HepG2 (cell line): ENCODE measurements around the gene ESPN. TPM values are rescaled to one million over a fixed set of nuclear protein-coding genes. Genes with fewer than 3 reads are reported as not detected.

Experiments
- ATF5 ChIP-seq: sonication (generic); formaldehyde crosslinking; IDR thresholded peaks from 2 replicates; pipeline ENCODE4 v1.4.0; 2020; ENCODE audit warnings: mild to moderate bottlenecking, low read depth, missing genetic modification reagents
- ETS1 ChIP-seq: sonication (generic); formaldehyde crosslinking; IDR thresholded peaks from 2 replicates; pipeline ENCODE4 v1.4.0; 2020; ENCODE audit warnings: missing genetic modification reagents
- FIP1L1 ChIP-seq: fragments of 200-400 bp; formaldehyde crosslinking; IDR thresholded peaks from 2 replicates; pipeline ENCODE4 v1.6.1; 2018; ENCODE audit warnings: low read depth, mild to moderate bottlenecking, low read length, moderate library complexity, borderline replicate concordance; ENCODE audit not compliant: insufficient read depth
- GPBP1L1 ChIP-seq: sonication (generic); formaldehyde crosslinking; IDR thresholded peaks from 2 replicates; pipeline ENCODE4 v1.5.0; 2020; ENCODE audit warnings: mild to moderate bottlenecking, missing genetic modification reagents
- HMGA1 ChIP-seq: sonication (generic); formaldehyde crosslinking; conservative IDR thresholded peaks from 2 replicates; pipeline ENCODE4 v1.4.0; 2020; ENCODE audit warnings: missing genetic modification reagents
- MYC ChIP-seq: sonication (generic); formaldehyde crosslinking; IDR thresholded peaks from 2 replicates; pipeline ENCODE4 v1.9.0; 2021; ENCODE audit warnings: missing genetic modification reagents, borderline replicate concordance
- RCOR2 ChIP-seq: IDR thresholded peaks from 2 replicates; pipeline ENCODE4 v1.6.1; 2016; ENCODE audit warnings: missing biosample characterization, missing genetic modification reagents
- RXRB ChIP-seq: IDR thresholded peaks from 2 replicates; pipeline ENCODE4 v1.6.1; 2016; ENCODE audit warnings: borderline replicate concordance, missing genetic modification reagents, missing compliant biosample characterization
- SALL2 ChIP-seq: sonication (generic); formaldehyde crosslinking; IDR thresholded peaks from 2 replicates; pipeline ENCODE4 v1.8.1; 2023; ENCODE audit warnings: mild to moderate bottlenecking, missing genetic modification reagents, inconsistent platforms
- SOX13 ChIP-seq, 3 experiments: fragments of 450-650 bp in 1 of 3; sonication (generic) in 1 of 3; formaldehyde crosslinking in 1 of 3; IDR thresholded peaks in 2 of 3; conservative IDR thresholded peaks in 1 of 3; 2 replicates each; pipeline versions ENCODE4 v1.5.0 to v1.6.1; 2016 to 2020; ENCODE audit warnings: antibody characterized with exemption in 1 of 3, mild to moderate bottlenecking in 1 of 3, missing compliant biosample characterization in 1 of 3, missing genetic modification reagents in 1 of 3, moderate library complexity in 1 of 3
- ZBTB38 ChIP-seq: sonication (generic); formaldehyde crosslinking; IDR thresholded peaks from 2 replicates; pipeline ENCODE4 v1.5.1; 2020; ENCODE audit warnings: mild to moderate bottlenecking, missing genetic modification reagents
- ZC3H4 ChIP-seq: sonication (generic); formaldehyde crosslinking; IDR thresholded peaks from 2 replicates; pipeline ENCODE4 v1.4.0; 2020; ENCODE audit warnings: missing genetic modification reagents, borderline replicate concordance
- ZEB1 ChIP-seq: IDR thresholded peaks from 2 replicates; pipeline ENCODE4 v1.6.1; 2012; ENCODE audit warnings: mild to moderate bottlenecking, low read depth, inconsistent platforms; ENCODE audit not compliant: insufficient replicate concordance
- ZNF263 ChIP-seq: sonication (generic); formaldehyde crosslinking; IDR thresholded peaks from 2 replicates; pipeline ENCODE4 v1.4.0; 2020; ENCODE audit warnings: missing genetic modification reagents
- ZNF367 ChIP-seq: sonication (generic); formaldehyde crosslinking; IDR thresholded peaks from 2 replicates; pipeline ENCODE4 v1.4.0; 2020; ENCODE audit warnings: missing genetic modification reagents, borderline replicate concordance
- ZNF703 ChIP-seq: sonication (generic); formaldehyde crosslinking; IDR thresholded peaks from 2 replicates; pipeline ENCODE4 v1.5.1; 2020; ENCODE audit warnings: missing genetic modification reagents, mild to moderate bottlenecking, moderate library complexity, borderline replicate concordance
- ZNF839 ChIP-seq: sonication (generic); formaldehyde crosslinking; IDR thresholded peaks from 2 replicates; pipeline ENCODE4 v1.4.0; 2020; ENCODE audit warnings: missing genetic modification reagents, mild to moderate bottlenecking, borderline replicate concordance
- polyA plus RNA-seq, 8 experiments: library from polyadenylated mRNA; depleted of rRNA in 3 of 8; stranded (reverse) in 7 of 8; unstranded in 1 of 8; fragments of >200 nt; fragmentation: Illumina TruSeq in 4 of 8; extraction: Trizol in 4 of 8; gene quantifications; 2 replicates each; pipeline versions ENCODE4 v1.2.1 to v1.2.3, GENCODE V29; 2011 to 2016; ENCODE audit warnings: low read depth in 4 of 8, missing spikeins in 1 of 8, mixed read lengths in 1 of 8; ENCODE audit not compliant: insufficient read depth in 1 of 8
- total RNA-seq, 5 experiments: library from RNA; depleted of rRNA; stranded (reverse); fragments of >200 nt; fragmentation: Illumina TruSeq; extraction: Trizol; gene quantifications; 2 replicates each; pipeline ENCODE4 v1.2.3, GENCODE V29; 2016; ENCODE audit warnings: low read depth in 1 of 5
- TF ChIP-seq, protein P1 (sequence below): sonication (generic); formaldehyde crosslinking; IDR thresholded peaks from 2 replicates; pipeline ENCODE4 v1.8.1; 2022; ENCODE audit warnings: low read depth, mild to moderate bottlenecking, missing genetic modification reagents
- TF ChIP-seq, protein P2 (sequence below): sonication (generic); formaldehyde crosslinking; IDR thresholded peaks from 2 replicates; pipeline ENCODE4 v1.4.0; 2020; ENCODE audit warnings: missing genetic modification reagents

ESPN gene
- total and polyA plus RNA-seq, 2 of the 13 experiments (the other 11 are each of a cell fraction or from before 2014, with no cell fraction given) = 48.6 to 54.2 TPM

DNA sequence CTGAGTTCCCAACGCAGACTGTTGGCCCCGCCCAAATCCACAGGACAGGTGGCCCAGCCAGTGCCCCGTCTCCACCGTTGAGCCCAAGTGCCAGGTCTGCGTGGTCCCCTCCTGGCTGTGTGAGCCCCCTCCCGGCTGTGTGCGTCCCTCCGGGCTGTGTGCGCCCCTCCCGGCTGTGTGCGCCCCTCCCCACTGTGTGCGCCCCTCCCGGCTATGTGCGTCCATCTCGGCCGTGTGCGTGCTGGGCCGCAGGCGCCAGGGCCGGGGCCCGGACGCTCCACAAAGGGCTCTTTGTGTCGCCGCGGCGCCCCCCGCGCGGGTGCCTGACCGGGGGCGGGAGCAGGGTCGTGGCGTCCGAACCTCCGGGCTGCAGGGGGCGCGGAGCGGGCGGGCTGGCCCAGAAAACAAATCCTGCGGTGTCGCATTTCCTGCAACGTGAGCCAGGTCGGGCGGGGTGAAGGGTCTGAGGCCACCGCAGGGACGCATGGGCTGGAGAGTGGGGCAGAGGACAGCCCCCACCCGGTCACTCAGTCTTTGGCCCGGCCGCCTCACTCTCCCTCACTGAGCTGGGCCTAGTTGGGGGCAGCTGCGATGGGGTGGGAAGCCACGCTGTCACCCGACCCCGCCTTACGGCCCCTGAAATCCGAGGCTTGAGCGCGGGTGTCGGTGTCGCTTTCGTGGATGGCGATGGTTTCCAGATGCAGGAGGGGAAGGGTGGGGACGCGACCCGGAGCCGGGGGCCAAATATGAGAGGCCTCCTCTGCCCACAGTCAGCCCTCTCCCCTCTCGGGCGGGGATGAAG lies 22.6 kb downstream of the ESPN start (continued):
- TF ChIP-seq, protein P1, sequence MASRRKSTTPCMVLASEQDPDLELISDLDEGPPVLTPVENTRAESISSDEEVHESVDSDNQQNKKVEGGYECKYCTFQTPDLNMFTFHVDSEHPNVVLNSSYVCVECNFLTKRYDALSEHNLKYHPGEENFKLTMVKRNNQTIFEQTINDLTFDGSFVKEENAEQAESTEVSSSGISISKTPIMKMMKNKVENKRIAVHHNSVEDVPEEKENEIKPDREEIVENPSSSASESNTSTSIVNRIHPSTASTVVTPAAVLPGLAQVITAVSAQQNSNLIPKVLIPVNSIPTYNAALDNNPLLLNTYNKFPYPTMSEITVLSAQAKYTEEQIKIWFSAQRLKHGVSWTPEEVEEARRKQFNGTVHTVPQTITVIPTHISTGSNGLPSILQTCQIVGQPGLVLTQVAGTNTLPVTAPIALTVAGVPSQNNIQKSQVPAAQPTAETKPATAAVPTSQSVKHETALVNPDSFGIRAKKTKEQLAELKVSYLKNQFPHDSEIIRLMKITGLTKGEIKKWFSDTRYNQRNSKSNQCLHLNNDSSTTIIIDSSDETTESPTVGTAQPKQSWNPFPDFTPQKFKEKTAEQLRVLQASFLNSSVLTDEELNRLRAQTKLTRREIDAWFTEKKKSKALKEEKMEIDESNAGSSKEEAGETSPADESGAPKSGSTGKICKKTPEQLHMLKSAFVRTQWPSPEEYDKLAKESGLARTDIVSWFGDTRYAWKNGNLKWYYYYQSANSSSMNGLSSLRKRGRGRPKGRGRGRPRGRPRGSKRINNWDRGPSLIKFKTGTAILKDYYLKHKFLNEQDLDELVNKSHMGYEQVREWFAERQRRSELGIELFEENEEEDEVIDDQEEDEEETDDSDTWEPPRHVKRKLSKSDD (CRISPR knock-in tag) = peak; percentile 37; the same call in 1 of the 2 replicates
- peak; percentile 54; the same call in 1 of the 2 replicates for TF ChIP-seq SALL2 (CRISPR knock-in tag)
- peak; percentile 88 for TF ChIP-seq MYC
- TF ChIP-seq ATF5 = no peak
- no peak for TF ChIP-seq ETS1
- no peak for TF ChIP-seq ZNF703 (CRISPR knock-in tag)
- TF ChIP-seq ZNF839 = no peak
- no peak for TF ChIP-seq RCOR2 (CRISPR knock-in tag)
- TF ChIP-seq, protein P2, sequence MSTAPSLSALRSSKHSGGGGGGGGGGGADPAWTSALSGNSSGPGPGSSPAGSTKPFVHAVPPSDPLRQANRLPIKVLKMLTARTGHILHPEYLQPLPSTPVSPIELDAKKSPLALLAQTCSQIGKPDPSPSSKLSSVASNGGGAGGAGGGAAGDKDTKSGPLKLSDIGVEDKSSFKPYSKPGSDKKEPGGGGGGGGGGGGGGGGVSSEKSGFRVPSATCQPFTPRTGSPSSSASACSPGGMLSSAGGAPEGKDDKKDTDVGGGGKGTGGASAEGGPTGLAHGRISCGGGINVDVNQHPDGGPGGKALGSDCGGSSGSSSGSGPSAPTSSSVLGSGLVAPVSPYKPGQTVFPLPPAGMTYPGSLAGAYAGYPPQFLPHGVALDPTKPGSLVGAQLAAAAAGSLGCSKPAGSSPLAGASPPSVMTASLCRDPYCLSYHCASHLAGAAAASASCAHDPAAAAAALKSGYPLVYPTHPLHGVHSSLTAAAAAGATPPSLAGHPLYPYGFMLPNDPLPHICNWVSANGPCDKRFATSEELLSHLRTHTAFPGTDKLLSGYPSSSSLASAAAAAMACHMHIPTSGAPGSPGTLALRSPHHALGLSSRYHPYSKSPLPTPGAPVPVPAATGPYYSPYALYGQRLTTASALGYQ (CRISPR knock-in tag) = peak; percentile 87; the same call in 1 of the 2 replicates
- TF ChIP-seq SOX13 (IDR thresholded peaks at IDR 0.05) = no peak; the same call in 1 of the 2 replicates
- peak in 1 of 2 experiments; percentile 53; a peak in 1 of 4 replicates for TF ChIP-seq SOX13 (CRISPR knock-in tag; conservative IDR thresholded peaks at IDR 0.05 in 1 of 2, IDR thresholded peaks at IDR 0.05 in 1 of 2)
- no peak for TF ChIP-seq ZC3H4 (CRISPR knock-in tag)
- TF ChIP-seq ZNF367 (CRISPR knock-in tag) = no peak
- peak; percentile 69; the same call in 1 of the 2 replicates for TF ChIP-seq ZBTB38 (CRISPR knock-in tag)
- TF ChIP-seq RXRB (CRISPR knock-in tag) = peak; percentile 80
- TF ChIP-seq FIP1L1 = no peak; the same call in 1 of the 2 replicates
- no peak for TF ChIP-seq ZEB1
- no peak for TF ChIP-seq ZNF263 (CRISPR knock-in tag)
- no peak for TF ChIP-seq GPBP1L1 (CRISPR knock-in tag)
- no peak for TF ChIP-seq HMGA1
